Hepatocyte (in vitro differentiated cells): ENCODE data around the gene OSBPL7.

Experiments
- EZH2 ChIP-seq: fragments of 200-600 bp; sonication (generic); IDR thresholded peaks from 2 replicates; pipeline ENCODE4 v1.6.1; 2016; ENCODE audit warnings: antibody characterized with exemption, mild to moderate bottlenecking, borderline replicate concordance
- TF ChIP-seq, protein P1 (sequence below): fragments of 200-600 bp; sonication (generic); IDR thresholded peaks from 2 replicates; pipeline ENCODE4 v1.5.1; 2016; ENCODE audit warnings: antibody characterized with exemption, mild to moderate bottlenecking; ENCODE audit not compliant: poor library complexity

DNA sequence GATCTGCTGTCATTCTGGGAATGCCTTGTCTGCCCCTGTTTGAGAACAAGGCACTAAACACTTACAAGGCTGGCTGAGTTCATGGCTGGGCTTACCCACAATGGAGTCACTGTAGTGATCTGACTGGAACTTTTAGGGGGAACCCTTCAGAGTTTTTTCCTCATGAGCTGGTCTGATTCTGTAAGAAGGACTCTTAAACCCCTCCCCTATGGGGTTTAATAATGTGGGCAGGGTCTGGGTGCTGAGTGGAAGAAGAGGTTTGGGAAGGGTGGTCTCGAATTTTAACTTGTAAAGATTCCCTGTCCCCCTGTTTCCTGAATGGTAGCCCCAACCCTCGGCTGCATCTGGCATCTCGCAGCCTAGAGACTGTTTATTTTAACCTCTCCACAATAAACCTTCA, 30.6 kb downstream of the OSBPL7 start:
- TF ChIP-seq EZH2, result no peak
- TF ChIP-seq, protein P1, sequence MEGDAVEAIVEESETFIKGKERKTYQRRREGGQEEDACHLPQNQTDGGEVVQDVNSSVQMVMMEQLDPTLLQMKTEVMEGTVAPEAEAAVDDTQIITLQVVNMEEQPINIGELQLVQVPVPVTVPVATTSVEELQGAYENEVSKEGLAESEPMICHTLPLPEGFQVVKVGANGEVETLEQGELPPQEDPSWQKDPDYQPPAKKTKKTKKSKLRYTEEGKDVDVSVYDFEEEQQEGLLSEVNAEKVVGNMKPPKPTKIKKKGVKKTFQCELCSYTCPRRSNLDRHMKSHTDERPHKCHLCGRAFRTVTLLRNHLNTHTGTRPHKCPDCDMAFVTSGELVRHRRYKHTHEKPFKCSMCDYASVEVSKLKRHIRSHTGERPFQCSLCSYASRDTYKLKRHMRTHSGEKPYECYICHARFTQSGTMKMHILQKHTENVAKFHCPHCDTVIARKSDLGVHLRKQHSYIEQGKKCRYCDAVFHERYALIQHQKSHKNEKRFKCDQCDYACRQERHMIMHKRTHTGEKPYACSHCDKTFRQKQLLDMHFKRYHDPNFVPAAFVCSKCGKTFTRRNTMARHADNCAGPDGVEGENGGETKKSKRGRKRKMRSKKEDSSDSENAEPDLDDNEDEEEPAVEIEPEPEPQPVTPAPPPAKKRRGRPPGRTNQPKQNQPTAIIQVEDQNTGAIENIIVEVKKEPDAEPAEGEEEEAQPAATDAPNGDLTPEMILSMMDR, result no peak
